OCI-M2 (cell line): Measurements from ENCODE around the gene SMCR8.
"Not testable (repeated sequence)": the region's sequence is repeated elsewhere in the genome, so short reads cannot be mapped to it uniquely, and the experiment has no call there.

ENCODE experiments used
- DNase-seq: peaks from one replicate; lab custom pipeline; 2025; ENCODE audit not compliant: unreplicated experiment; lab: John Stamatoyannopoulos, UW

The SMCR8 gene

GRCh38 chr17:18356624-18357023 is 41.5 kb downstream of the SMCR8 start:
- DNase-seq = no peak

DNA sequence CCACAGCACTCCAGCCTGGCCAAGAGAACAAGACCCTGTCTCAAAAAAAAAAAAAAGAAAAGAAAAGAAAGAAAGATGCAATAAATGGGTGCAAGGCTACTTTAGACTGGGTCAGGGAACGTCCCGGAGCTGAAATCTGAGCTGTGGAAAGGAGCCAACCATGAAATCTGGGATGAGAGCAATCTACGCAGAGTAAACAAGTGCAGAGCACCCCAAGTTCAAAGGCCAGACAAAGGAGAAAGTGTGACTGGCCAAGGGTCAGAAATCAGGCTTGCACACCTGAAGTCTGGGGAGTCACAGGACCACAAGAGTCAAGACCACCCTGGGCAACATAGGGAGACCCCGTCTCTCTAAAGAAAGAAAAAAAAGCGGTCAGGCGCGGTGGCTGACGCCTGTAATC is 45.4 kb downstream of the SMCR8 start:
- DNase-seq = no peak

DNA sequence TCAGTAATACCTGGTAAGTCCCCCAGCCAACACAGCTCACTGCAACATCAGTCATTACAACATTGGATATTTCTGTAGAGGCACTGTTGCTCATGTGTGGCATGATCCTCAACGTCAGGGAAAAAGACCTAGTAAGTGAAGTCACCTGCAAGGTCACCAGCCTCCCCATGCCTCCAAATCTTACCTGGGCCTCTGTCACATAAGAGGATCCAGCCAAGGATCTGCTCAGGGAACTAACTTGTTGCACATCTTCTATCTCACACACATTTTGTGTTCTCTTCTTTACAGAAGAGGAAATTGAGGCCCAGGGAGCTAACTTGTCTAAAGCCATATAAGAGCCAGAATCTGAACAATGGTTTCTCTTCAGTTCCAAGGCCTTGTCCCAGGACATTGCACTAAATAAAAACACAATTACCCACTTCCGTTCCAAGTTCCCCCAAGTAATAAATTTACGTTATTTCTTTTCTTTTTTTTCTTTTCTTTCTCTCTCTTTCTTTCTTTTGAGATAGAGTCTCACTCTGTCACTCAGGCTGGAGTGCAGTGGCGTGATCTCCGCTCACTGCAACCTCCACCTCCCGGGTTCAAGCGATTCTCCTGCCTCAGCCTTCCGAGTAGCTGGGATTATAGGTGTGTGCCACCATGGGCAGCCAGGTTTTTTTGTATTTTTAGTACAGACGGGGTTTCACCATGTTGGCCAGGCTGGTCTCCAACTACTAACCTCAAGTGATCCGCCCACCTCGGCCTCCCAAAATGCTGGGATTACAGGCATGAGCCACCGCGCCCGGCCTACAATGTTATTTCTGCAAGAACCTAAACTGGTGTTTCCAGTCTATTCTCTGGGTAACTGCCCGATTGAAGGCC is 47.0 kb downstream of the SMCR8 start:
- DNase-seq = no peak

- no peak for DNase-seq
Measured at GRCh38 chr17:18362698-18363100, 47.6 kb downstream of the SMCR8 start.

GRCh38 chr17:18363101-18364049 is 48.3 kb downstream of the SMCR8 start, which contains the start of gene SHMT1:
Gene SHMT1 (minus strand): TSS chr17:18363550. CDS start chr17:18355981, 7,569 bp downstream.
- DNase-seq = peak; percentile 46

- no peak for DNase-seq
Measured at GRCh38 chr17:18364166-18364565, 49.1 kb downstream of the SMCR8 start.

GRCh38 chr17:18368946-18369345 is 53.9 kb downstream of the SMCR8 start:
- DNase-seq = no peak

DNA sequence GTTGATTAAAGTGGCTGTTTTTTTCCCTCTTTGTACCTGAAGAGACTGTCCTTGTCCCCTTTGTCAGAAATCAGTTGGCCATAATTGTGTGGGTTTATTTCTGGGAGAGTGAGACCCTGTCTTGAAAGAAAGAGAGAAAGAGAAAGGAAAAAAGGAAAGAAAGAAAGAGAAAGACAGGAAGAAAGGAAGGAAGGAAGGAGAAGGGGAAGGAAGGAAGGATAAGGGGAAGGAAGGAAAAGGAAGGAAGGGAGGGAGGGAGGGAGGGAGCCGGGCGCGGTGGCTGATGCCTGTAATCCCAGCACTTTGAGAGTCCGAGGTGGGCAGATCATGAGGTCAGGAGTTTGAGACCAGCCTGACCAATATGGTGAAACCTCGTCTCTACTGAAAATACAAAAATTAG is 55.7 kb downstream of the SMCR8 start:
- no peak for DNase-seq

GRCh38 chr17:18371455-18371854 is 56.4 kb downstream of the SMCR8 start:
- no peak for DNase-seq

DNA sequence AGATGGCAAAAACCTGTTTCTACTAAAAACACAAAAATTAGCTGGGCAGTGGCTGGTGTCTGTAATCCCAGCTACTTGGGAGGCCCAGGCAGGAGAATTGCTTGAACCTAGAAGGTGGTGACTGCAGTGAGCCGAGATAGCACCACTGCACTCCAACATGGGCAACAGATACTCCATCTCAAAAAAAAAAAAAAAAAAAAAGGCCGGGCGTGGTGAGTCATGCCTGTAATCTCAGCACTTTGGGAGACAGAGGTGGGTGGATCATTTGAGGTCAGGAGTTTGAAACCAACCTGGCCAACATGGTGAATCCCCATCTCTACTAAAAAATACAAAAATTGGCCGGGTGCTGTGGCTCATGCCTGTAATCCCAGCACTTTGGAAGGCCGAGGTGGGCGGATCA is 58.1 kb downstream of the SMCR8 start:
- DNase-seq = not testable (repeated sequence)

GRCh38 chr17:18374216-18374615 is 59.1 kb downstream of the SMCR8 start:
- DNase-seq = no peak
